OCI-LY7 (cell line): Measurements from ENCODE around the gene PKD1. TPM values are rescaled to one million over a fixed set of nuclear protein-coding genes. Genes with fewer than 3 reads are reported as not detected.

Experiments
- BruUV-seq: library from RNA; stranded (reverse); fragments of 400-500 nt; replicated peaks from 2 replicates; lab custom pipeline; 2021; lab: Mats Ljungman, UMichigan
- CTCF ChIA-PET: fragments of 300-600 bp; sonication (Branson Sonifier 250); formaldehyde crosslinking; loops from one replicate; lab custom pipeline; 2022; ENCODE audit warnings: antibody characterized with exemption; ENCODE audit not compliant: unreplicated experiment; lab: Charles Lee
- POLR2A ChIA-PET: fragments of 300-600 bp; sonication (Branson Sonifier 250); formaldehyde crosslinking; loops from one replicate; lab custom pipeline; 2022; ENCODE audit warnings: antibody characterized with exemption; lab: Charles Lee
- DNase-seq: peaks from one replicate; pipeline ENCODE4 v3.0.0-alpha.2; 2015; ENCODE audit warnings: low spot score
- H2AFZ ChIP-seq: fragments of 200-600 bp; sonication (generic), shearing (Covaris generic); 2 replicates; pipeline ENCODE4 v1.6.1; 2014; ENCODE audit warnings: mild to moderate bottlenecking, antibody characterized with exemption, low read length, moderate library complexity
- H3K27ac ChIP-seq: fragments of 200-600 bp; sonication (generic); 2 replicates; pipeline ENCODE4 v1.5.1; 2014; ENCODE audit warnings: mixed run types, low read depth, mild to moderate bottlenecking, moderate library complexity, low read length, inconsistent platforms; ENCODE audit not compliant: poor library complexity, severe bottlenecking
- H3K36me3 ChIP-seq: fragments of 200-600 bp; sonication (generic); 2 replicates; pipeline ENCODE4 v1.6.1; 2014; ENCODE audit warnings: mild to moderate bottlenecking, antibody characterized with exemption, low read length, moderate library complexity, mixed read lengths; ENCODE audit not compliant: insufficient read depth
- H3K4me1 ChIP-seq: fragments of 200-600 bp; sonication (generic); 2 replicates; pipeline ENCODE4 v1.5.1; 2014; ENCODE audit warnings: mild to moderate bottlenecking, low read length; ENCODE audit not compliant: insufficient read depth, poor library complexity, severe bottlenecking
- H3K4me2 ChIP-seq: fragments of 200-600 bp; sonication (generic); 2 replicates; pipeline ENCODE4 v1.6.1; 2014; ENCODE audit warnings: mild to moderate bottlenecking, low read length
- H3K4me3 ChIP-seq: fragments of 200-600 bp; sonication (generic); 2 replicates; pipeline ENCODE4 v1.5.1; 2014; ENCODE audit warnings: mild to moderate bottlenecking, low read depth, low read length; ENCODE audit not compliant: poor library complexity, severe bottlenecking
- H3K79me2 ChIP-seq: fragments of 200-600 bp; sonication (generic); 2 replicates; pipeline ENCODE4 v1.6.1; 2016; ENCODE audit warnings: low read depth, mild to moderate bottlenecking, low read length, moderate library complexity, mixed read lengths; ENCODE audit not compliant: insufficient read depth
- H3K9me2 ChIP-seq: fragments of 200-600 bp; sonication (generic); 2 replicates; pipeline ENCODE4 v1.6.1; 2016; ENCODE audit warnings: mild to moderate bottlenecking, low read length, mixed read lengths; ENCODE audit not compliant: insufficient read depth
- H3K9me3 ChIP-seq: fragments of 200-600 bp; sonication (generic); 2 replicates; pipeline ENCODE4 v1.6.1; 2014; ENCODE audit warnings: mild to moderate bottlenecking, mixed run types, low read length, mixed read lengths
- H4K20me1 ChIP-seq: fragments of 200-600 bp; sonication (generic); 2 replicates; pipeline ENCODE4 v1.6.1; 2014; ENCODE audit warnings: mild to moderate bottlenecking, antibody characterized with exemption, low read length, moderate library complexity, mixed read lengths; ENCODE audit not compliant: insufficient read depth
- EZH2phosphoT487 ChIP-seq: fragments of 200-600 bp; sonication (generic); IDR thresholded peaks from 2 replicates; pipeline ENCODE4 v1.6.1; 2018; ENCODE audit warnings: low read depth, borderline replicate concordance, mild to moderate bottlenecking, mixed run types, antibody characterized with exemption, low read length, moderate library complexity, mixed read lengths
- intact Hi-C: fragments of 100-400 bp; cut with micrococcal nuclease; formaldehyde crosslinking; loops from one replicate; pipeline ENCODE4 v1.10.0; 2022; ENCODE audit not compliant: unreplicated experiment
- total RNA-seq, 2 experiments: library from RNA; depleted of rRNA in 1 of 2; stranded (reverse); fragments of >200 nt in 1 of 2; shearing (Covaris generic) in 1 of 2; gene quantifications; 2 replicates each; pipeline ENCODE4 v1.2.3, GENCODE V29; 2014 to 2022
- TF ChIP-seq, protein P1 (sequence below): fragments of 200-600 bp; sonication (generic); conservative IDR thresholded peaks from 2 replicates; pipeline ENCODE4 v1.5.1; 2014; ENCODE audit warnings: mild to moderate bottlenecking, antibody characterized with exemption, low read length, moderate library complexity, mixed read lengths

Gene PKD1
- total RNA-seq, 2 experiments from 2014 or later = 87.4 to 112 TPM

DNA sequence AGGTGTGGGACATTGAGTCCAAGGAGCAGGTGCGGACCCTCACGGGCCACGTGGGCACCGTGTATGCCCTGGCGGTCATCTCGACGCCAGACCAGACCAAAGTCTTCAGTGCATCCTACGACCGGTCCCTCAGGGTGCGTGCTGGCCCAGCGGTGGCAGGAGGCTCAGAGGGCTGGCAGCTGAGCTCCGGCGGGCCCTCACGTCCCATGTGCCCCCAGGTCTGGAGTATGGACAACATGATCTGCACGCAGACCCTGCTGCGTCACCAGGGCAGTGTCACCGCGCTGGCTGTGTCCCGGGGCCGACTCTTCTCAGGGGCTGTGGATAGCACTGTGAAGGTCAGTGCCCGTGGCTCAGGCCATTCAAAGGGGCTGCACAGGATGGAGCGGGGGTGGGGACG is 40.3 kb upstream of the PKD1 start:
- TF ChIP-seq, protein P1, sequence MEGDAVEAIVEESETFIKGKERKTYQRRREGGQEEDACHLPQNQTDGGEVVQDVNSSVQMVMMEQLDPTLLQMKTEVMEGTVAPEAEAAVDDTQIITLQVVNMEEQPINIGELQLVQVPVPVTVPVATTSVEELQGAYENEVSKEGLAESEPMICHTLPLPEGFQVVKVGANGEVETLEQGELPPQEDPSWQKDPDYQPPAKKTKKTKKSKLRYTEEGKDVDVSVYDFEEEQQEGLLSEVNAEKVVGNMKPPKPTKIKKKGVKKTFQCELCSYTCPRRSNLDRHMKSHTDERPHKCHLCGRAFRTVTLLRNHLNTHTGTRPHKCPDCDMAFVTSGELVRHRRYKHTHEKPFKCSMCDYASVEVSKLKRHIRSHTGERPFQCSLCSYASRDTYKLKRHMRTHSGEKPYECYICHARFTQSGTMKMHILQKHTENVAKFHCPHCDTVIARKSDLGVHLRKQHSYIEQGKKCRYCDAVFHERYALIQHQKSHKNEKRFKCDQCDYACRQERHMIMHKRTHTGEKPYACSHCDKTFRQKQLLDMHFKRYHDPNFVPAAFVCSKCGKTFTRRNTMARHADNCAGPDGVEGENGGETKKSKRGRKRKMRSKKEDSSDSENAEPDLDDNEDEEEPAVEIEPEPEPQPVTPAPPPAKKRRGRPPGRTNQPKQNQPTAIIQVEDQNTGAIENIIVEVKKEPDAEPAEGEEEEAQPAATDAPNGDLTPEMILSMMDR = no peak
- no peak for TF ChIP-seq EZH2phosphoT487
- no peak overlapping the region for H3K4me2 ChIP-seq
- no peak overlapping the region for H3K27ac ChIP-seq
- H3K4me3 ChIP-seq = no peak overlapping the region
- no peaks in the 10 kb centered on the region for H3K4me1 ChIP-seq
- no peaks in the 10 kb centered on the region for H3K9me3 ChIP-seq
- H2AFZ ChIP-seq = no peak overlapping the region
- H3K9me2 ChIP-seq = no peaks in the 10 kb centered on the region
- intact Hi-C loops = no loop called here
- ChIA-PET POLR2A (no interaction called here), CTCF (no interaction called here)
- H3K79me2 ChIP-seq = no peaks in the 10 kb centered on the region
- BruUV-seq = no TSS peak
- H3K36me3 ChIP-seq = peaks cover 60% of the 10 kb centered on the region
- no peaks in the 10 kb centered on the region for H4K20me1 ChIP-seq
- no peak for DNase-seq

DNA sequence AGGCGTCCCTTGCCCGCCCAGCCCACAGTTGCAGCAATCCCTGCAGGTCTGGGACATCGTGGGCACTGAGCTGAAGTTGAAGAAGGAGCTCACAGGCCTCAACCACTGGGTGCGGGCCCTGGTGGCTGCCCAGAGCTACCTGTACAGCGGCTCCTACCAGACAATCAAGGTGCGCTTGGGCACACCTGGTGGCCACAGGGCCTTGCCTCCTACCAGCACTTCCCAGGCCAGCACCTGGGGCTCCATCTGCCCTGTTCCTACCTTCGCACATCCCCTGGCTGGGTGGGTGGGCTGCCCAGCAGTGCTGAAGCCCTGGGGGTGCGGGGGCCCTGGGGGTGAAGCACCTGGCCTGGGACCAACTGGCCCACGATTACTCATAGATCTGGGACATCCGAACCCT is 39.8 kb upstream of the PKD1 start:
- Histone ChIP-seq H3K9me2 (no peaks in the 10 kb centered on the region), H2AFZ (no peak overlapping the region), H3K9me3 (no peaks in the 10 kb centered on the region), H4K20me1 (no peaks in the 10 kb centered on the region), H3K27ac (no peak overlapping the region), H3K4me3 (no peak overlapping the region), H3K4me1 (no peaks in the 10 kb centered on the region), H3K4me2 (no peak overlapping the region), H3K79me2 (no peaks in the 10 kb centered on the region), H3K36me3 (peaks cover 60% of the 10 kb centered on the region)
- TF ChIP-seq, protein P1 = no peak
- TF ChIP-seq EZH2phosphoT487 = no peak
- ChIA-PET POLR2A (no interaction called here), CTCF (no interaction called here)
- no TSS peak for BruUV-seq
- intact Hi-C loops = no loop called here
- no peak for DNase-seq

DNA sequence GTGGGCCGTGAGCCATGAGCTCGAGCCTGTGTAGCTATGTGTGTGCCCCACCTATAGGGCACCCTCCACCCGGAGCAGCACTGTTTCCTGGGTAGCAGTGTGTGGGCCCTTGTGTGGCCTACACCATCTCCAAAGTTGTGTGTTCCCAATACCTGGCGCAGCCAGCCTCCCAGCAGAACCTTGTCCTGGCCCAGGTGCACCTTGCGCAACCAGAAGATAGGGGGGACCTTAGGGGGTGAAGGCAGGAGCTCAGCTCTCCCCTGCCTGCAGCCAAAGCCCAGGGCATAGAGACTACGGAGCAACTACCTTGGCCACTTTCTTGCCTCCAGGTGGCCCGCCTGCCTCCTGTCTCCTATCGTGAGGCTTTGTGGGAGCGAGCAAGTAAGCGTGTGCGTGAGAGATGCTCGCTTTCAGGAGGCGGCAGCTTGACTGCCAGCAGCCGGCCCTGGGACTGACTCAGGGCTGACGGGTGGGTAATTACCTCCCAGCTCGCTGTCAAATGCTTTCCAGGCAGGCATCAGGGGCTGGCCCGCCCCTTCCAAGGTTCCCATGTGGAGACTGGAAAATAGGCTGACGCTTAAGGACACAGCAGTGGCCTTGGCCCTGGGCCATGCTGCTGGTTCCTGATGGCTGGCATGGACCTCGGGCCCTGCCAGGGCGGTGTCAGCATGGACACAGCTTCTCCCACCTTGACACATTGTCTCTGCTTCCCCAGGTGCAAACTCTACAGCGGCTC is 38.9 kb upstream of the PKD1 start:
- Histone ChIP-seq H3K4me2 (no peak overlapping the region), H3K9me2 (no peaks in the 10 kb centered on the region), H3K9me3 (no peaks in the 10 kb centered on the region), H3K4me3 (no peak overlapping the region), H3K27ac (no peak overlapping the region), H3K36me3 (peaks cover 60% of the 10 kb centered on the region), H4K20me1 (no peaks in the 10 kb centered on the region), H2AFZ (no peak overlapping the region), H3K79me2 (no peaks in the 10 kb centered on the region), H3K4me1 (no peaks in the 10 kb centered on the region)
- no peak for DNase-seq
- ChIA-PET CTCF (no interaction called here), POLR2A (no interaction called here)
- TF ChIP-seq, protein P1 = no peak
- BruUV-seq = no TSS peak
- intact Hi-C loops = no loop called here
